Posterior vena cava (tissue), 2 donors: Measurements from ENCODE around the gene DGKG. TPM values are rescaled to one million over a fixed set of nuclear protein-coding genes. Genes with fewer than 3 reads are reported as not detected.

Experiments
- DNase-seq: peaks from one replicate; pipeline ENCODE4 v3.0.0-alpha.2; 2020; ENCODE audit warnings: low spot score
- intact Hi-C, 2 donors: fragments of 100-400 bp; cut with DNase I; formaldehyde crosslinking; loops; one replicate each; pipeline versions ENCODE4 v1.14.1 to v1.14.2; 2022 to 2023
- total RNA-seq, 2 donors: library from RNA; stranded (reverse); fragmentation: NEBNext Ultra II Directional; extraction: Animal tissue kit (Norgen Biotek cat#: 25700); gene quantifications; one replicate each; pipeline ENCODE4 v1.2.1, GENCODE V29; 2021
- donor health status: DM: yes; HTN: yes; CAD: no.
- donor health status: DM: yes; HTN: yes; CAD: no.

DGKG gene
- total RNA-seq, 2 donors from 2014 or later = 16.7 to 18.2 TPM

DNA sequence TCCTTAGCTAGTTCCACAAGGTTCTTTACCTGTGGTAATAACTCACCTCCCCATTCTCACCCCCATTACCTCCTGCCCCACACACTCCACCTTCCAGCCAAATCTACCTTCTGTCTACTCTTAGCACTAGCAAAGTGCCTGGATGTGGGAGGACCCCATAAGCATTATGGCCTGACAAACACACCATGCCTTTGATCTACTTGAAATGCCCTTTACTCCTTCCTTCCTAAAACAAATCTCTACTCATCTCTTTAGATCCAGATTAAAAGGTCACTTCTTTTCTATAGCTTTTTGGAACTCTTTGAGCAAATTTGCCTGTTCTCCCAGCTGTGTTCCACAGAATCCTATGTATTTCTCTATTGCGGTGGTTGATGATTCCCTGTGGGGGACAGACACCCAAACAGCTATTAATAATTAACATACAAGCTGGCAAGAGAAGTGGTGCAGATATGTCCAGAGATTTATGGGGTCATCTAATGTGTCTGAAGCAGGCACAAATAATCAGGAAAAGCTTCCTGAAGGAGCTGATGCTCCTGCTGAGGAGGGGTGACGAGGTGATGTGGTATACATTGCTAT lies 34.0 kb downstream of the DGKG start:
- no peak for DNase-seq
- intact Hi-C loops = no loop called here

DNA sequence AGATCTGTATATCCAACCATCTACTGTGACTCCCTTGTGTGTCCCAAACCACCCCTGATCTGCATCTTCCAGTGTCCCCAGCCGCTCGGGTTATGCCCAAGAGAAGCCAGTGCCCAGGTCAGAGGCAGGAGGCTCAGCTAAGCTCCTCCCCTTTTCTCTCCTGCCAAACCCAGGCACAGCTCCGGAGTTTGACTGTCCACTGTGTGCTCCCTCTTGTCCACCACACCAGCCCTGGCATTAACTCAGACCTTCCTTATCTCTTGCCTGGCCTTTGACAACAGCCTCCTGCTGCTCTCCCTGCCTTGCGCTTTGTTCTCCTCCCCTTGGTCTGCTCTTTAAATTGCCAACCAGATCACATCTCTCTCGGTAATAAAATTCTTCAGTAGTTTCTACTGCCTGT lies 39.3 kb downstream of the DGKG start:
- intact Hi-C loops = no loop called here
- no peak for DNase-seq

GRCh38 chr3:186321746-186322145 lies 40.3 kb downstream of the DGKG start:
- no peak for DNase-seq
- intact Hi-C loops = no loop called here

DNA sequence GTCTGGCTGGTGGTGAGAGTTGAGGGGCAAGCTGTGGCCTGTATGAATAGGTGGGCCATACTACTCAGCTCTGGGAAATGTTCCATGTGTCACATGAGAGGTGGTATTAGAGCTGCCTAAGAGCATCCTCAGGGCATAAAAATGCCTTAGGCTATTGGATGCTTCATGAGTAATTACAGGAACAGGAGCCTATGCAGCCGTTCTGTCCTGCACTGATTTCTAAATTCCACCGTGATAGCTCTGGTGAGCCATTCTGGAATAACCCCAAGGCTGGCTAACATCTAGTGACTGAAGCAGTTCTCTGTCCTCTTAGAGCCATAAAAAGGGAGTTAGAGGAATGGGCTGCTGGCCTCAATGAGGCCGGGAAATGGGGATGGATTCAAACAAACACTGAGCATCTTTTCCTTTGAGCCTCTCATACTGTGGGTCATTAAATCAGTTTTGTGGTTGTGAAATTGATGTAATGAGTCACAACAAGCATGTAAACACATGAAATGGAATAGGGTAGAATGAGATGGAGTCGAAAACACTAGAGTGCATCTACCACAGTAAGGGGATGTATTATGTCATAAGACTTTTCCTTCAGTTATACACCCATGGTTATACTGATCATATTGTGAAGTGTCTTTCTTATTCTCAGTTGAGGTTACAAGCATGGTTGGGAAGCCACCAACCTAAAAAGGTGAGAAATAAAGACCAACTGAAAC lies 41.0 kb downstream of the DGKG start:
- intact Hi-C loops = no loop called here
- DNase-seq = no peak

- intact Hi-C loops = no loop called here
- DNase-seq = no peak
Observed at GRCh38 chr3:186319945-186320344, 42.1 kb downstream of the DGKG start.

- intact Hi-C loops = no loop called here
- DNase-seq = no peak
Observed at GRCh38 chr3:186318135-186318534, 43.9 kb downstream of the DGKG start.

GRCh38 chr3:186317478-186317877 lies 44.6 kb downstream of the DGKG start:
- intact Hi-C loops = no loop called here
- DNase-seq = no peak

- no peak for DNase-seq
- intact Hi-C loops = no loop called here
Observed at GRCh38 chr3:186316666-186317260, 45.3 kb downstream of the DGKG start.

DNA sequence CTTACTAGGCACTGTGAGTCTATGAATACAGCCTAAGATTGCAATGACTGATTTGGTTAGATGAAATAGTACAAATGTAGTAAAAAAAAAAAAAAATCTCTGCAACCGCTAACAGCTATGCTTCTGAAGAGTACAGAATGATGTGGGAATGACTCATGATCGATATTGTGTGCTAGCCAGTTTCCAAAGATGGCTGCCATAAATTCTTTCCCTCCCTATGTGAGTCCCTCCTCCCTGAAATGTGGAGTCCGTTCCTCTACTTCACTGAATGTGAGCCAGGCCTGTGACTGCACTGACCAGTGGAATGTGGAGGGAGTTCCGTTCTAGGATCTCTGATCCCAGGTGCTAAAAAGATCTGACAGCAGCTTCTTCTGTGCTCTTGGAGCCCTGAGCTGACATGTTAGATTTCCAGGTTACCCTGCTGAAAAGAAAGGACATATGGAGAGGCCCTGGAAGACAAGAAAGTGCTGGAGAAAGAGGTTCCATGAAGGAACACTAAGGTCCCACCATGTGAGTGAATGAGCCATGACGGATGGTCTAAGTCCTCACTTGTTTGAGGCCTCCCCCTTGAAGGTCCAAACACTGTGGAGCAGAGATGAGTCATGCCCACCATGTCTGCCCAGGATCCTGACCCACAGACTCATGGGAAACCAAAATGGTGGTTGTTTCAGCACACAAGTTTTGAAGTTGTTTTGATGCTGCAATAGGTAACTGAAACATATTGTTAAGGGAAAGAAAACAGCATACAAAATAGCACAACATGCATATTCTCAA lies 46.3 kb downstream of the DGKG start:
- no peak for DNase-seq
- intact Hi-C loops = no loop called here

GRCh38 chr3:186314896-186315295 lies 47.1 kb downstream of the DGKG start:
- intact Hi-C loops = no loop called here
- no peak for DNase-seq

- intact Hi-C loops = no loop called here
- no peak for DNase-seq
Observed at GRCh38 chr3:186311441-186311840, 50.6 kb downstream of the DGKG start.

DNA sequence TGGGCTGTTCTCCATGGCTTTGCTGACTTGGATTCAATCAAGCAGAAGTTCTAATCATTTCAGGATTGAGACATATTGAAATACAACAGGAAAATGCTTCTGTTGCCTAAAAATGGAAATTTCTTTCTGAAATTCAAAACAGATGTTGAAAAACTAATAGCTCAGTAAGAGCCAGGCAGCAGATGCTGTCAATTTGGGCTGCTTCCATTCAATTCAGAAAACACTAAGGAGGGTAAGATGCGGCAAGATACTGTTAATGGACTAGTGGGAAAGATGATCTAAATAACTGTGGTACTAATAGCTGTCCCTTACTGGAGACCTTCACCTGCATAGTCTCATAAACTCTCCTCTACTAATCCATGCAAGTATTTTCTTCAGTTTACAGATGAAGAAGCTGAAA lies 53.5 kb downstream of the DGKG start:
- DNase-seq = no peak
- intact Hi-C loops = no loop called here

DNA sequence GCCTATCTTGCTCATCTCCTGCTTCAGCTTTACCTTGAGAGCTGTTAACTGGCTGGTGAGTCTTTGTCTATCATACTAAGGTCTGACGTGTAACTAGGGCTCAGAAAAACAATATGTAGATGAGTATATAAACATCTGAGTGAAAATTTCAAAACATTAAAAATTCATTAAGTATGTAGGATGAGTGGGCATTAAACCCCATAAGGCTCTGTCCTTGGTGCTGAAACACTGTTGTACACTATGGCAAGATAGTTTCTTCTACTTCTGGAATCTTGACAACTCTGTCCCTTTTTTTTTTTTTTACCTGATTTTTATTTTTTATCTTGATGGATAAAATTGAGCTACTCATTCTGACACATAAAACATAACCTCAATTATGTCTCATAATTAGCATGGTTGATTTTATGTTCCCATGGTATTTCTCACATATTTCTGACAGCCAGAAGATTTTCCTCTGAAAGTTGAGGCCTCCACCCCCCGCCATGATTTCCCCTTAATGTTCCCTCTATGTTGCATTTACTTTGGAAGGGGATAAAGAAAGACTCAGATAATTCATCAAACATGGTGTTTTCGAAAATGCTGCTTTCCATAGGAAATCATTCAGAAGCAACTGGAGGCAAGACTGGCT lies 54.3 kb downstream of the DGKG start:
- intact Hi-C loops = no loop called here
- no peak for DNase-seq

- intact Hi-C loops = no loop called here
- DNase-seq = no peak
Observed at GRCh38 chr3:186305286-186305685, 56.7 kb downstream of the DGKG start.

DNA sequence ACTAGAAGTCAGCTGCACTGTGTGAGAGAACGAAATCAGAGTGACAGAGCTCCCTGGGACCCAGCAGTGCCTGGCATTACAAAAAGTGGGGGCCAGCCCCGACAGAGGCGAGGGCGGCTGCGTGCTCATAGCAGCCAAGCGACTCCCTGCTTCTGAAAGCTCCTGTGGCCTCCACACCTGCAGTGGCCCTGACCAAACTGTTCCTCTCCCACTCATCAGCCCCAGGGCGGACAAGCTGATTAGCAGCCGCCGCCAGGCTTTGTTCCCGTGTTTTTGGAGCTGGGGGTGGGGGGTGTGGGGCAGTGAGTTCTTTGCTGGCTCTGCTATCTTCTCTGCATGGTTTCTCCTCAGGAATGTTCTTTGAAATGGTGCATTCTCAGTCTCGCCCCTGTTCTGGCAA lies 58.1 kb downstream of the DGKG start:
- no peak for DNase-seq
- intact Hi-C loops = no loop called here

- no peak for DNase-seq
- intact Hi-C loops = no loop called here
Observed at GRCh38 chr3:186299327-186299726, 62.7 kb downstream of the DGKG start.

DNA sequence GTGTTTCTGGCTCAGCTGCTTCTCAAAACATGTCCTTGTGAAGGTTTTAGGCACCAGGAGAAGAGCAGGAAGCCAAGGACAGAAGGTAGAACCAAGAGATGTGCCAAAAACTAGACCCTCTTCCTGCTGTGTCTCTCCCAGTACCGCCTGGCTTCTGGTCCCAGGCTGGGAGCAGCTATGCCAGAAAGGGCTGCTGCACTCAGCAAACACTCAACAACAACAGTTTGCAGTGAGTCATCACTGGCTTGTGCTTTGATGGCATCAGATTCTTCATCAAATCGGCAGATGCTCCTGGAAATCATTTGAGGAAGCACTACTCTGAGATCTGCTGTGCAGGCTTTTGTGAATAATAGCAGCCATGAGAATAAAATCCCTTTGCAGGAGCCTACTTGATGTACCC lies 63.2 kb downstream of the DGKG start:
- intact Hi-C loops = no loop called here

DNA sequence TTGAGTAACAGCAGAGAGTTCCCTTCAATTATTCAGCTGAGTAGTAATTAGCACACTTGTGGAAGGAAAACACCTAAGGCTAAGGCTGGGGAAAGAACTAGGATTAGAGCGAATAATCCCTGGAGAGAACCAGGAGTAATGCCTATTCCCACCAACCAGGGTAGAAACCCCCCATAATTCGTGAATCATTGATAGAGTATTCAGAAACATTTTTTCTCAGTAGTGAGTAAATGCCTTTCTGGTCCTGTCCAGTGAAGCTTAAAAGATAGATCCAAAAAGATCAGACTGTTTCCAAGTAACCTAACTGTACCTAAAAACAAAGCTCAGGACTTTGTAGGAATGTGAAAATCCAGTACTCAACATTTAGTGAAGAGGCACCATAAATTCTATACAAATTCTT lies 71.2 kb downstream of the DGKG start:
- DNase-seq = no peak
- intact Hi-C loops = no loop called here

More for the DNA sequence above, 63.2 kb downstream of the DGKG start:
- no peak for DNase-seq

DNA sequence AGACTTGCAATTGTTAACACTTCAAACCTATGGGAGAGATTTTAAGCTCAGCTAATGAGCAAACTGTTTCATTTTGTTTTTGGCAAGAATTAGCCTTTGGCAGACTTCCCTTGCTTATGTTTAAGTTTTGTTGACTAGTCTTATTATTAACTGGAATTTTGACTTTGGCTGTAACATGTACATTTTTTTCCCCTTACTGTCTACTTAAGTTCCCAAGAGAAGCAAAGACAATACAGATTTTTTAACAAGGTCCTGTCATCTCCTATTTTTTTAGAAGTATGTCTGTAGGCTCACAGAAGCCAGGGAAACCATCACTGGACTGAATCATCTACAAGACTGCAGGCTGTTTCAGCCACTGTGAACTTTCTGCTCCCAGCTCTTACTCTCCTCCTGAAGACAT lies 74.3 kb downstream of the DGKG start:
- intact Hi-C loops = loop anchor here in 1 of 2 donors (10.0 kb wide), 1 partner anchor 977 kb away; no protein-coding TSS in a partner anchor
- no peak for DNase-seq

DNA sequence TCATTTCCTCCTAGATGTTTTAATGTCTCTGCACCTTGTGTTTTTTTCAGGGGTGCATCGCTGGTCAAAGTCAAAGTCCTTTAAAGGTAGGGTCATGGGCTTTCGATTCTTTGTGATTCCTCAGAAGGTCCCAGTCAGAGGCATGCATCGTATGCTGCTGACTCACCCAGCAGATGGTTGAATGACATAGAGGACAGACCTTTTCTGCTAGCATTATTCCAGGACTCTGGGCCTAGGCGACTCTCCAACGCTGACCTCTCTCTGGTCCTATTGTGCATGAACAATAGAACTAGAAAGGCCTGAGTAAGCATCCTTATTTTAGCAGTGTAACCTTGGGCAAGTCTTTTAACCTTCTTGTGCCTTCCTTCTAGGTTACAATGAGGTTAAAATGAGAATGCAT lies 75.9 kb downstream of the DGKG start:
- intact Hi-C loops = loop anchor here in 1 of 2 donors (10.0 kb wide), 1 partner anchor 979 kb away; no protein-coding TSS in a partner anchor
- DNase-seq = no peak
